HG02885 (cell line): ENCODE measurements around the gene ARHGAP15.

Source experiments
- ATAC-seq: cut with Tn5 transposase; IDR thresholded peaks from one replicate; pipeline ENCODE4 v1.9.1; 2021; ENCODE audit warnings: mild to moderate bottlenecking; ENCODE audit not compliant: unreplicated experiment, poor library complexity

The ARHGAP15 gene

DNA sequence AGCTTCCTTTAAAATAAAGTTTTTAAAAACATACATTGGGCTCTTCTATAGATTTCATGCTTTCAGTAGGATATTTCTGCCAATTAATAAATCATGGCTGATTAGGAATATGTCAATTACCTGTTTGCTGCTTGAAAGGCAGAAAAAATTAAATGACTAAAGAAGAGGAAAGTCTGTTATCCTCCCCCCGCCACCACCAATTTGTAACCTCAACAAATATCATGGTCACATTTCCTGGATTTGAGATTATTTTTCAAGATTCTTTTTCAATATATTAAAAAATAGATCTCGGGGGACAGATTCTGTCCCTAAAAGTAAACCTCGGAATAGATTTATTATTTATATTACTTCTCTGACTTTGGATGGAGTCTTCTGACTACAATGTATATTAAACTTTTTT is 125.9 kb downstream of the ARHGAP15 start:
- ATAC-seq: no peak

DNA sequence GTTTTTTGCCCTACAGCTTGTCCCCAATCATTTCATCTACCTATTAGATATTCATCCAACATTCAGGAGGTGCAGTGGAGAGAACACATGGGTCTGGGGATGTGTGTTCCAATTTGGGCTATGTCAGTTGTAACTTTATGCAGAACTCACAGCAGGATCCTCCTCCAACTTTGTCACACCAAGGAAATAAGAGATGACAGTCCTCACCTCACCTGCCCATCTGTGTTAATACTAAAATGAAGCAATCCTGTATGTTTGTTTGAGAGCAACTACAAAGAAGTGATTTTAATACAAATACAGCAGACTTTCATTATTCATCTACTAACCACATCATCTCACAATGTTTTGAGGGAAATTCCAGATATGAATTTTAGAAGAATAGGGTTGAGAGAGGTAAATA is 126.7 kb downstream of the ARHGAP15 start:
- ATAC-seq: no peak

DNA sequence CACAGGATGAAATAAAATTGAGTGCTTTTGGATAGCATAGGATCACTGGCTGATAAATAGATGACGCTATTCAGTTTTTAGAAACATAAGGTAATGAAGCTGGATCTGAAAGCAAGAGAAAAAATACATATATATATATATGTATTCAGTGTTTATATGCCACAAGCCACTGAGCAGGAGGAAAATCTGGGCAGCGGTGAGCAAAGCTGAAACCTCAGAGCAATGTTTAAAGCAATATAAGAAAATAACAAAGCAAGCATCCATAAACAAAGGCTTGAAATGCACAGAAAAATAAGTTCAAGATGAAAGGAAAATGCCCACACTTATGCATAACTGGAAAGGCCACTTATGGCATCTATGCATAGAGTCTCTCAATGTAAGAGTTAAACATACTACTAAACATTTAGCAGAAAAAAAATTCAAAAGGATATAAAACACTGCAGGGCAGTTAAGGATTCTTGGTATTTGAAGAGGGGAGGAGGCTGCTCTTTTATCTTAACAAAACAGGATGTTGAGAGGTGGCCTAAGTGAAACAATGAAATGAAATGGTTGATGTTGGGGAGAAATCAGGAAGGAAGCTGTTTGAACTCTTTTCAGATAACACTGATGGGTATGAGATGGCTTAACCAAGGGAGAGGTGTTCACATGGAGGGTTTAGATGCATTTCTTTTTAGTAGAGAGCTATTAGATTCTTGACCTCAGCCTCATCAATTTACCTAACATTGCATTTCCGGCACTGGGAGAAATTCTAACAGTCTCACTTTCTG is 129.1 kb downstream of the ARHGAP15 start:
- no peak for ATAC-seq

DNA sequence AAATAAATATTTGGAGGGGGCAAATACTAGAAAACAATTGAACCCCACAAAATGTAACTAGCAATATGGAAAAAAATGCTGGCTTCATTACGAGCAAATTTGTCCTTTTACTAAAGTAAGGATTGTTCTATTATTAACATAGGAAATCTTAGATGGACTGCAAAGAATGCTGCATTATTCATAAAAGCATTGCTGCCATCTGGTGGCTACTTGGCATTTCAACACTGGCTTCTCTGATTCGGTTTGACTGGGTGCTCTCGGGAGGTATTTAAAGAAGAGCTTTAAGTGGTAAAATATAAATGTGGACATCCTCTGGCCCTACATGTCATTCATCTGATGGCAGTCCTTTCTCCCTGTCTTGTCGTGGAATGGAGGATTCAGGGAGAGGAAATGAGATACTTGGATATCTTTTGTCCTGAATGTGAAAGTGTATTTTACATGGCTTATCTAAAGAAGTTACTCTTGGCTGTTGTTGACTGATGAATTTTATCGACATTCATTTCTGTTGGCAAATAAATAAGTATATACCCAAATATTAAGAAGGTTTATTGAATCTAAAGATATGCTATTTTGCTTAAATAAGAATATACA is 130.2 kb downstream of the ARHGAP15 start:
- ATAC-seq: peak; percentile 59

DNA sequence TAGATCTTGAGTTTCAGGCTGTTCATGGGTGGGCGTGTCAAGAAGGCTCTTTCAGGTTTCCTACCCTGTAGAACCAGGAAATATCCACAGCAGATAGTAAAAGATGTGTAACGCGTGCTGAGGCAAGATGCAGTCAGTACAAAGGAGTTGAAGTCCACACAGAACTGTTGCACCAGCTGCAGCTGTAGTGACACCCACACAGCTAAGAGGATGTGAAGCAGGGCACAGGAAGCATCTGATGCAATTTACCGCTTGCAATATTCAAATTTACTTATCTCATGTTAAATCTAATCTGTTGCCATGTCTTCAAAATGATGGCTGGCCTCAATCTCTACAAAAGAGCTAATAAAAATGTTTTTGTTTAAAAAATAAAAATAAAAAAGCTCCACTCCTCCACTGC is 132.8 kb downstream of the ARHGAP15 start:
- peak; percentile 33 for ATAC-seq

DNA sequence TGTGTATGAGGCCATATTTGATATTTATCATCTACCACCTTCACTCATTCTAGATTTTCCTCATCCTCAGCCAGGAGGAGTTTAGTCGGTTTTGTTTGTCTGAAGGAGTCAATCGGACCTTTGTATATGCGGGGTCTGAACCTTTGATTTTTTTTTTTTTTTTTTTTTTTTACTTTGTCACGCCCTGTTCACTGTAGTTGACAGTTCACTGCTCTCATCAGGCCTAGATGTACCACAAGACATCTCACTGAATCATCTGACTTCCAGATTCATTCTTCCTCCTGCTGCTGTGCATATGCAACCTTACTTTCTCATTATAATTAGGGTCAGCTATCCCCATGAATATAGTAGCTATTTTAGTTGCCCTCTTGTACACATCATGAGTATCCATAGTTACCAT is 133.2 kb downstream of the ARHGAP15 start:
- no peak for ATAC-seq

DNA sequence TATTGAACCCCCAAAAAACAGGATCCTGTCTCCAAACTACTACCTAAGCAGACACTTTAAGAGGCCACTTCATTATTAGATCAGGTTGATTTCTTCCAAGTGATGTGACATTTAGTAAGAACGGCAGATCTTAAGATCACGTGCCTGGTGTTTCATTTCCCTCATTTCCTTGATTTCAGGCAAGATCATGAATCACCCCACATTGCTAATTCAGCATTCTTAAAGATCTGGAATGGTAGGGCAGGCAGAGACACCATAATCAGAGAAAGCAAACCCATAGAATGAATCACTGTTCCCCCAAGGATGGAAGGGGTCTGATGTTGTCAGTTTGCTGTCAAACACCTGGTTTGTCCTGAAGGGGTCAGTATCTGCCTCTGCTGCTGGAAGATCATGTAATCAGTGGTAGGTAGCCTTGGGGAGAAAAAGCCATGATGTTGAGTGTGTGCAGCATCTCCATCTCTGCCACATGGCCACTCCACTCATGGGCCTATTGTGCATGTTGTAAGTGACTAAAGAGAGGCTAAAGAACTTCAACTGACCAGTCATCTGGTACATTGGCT is 133.9 kb downstream of the ARHGAP15 start:
- ATAC-seq: no peak

DNA sequence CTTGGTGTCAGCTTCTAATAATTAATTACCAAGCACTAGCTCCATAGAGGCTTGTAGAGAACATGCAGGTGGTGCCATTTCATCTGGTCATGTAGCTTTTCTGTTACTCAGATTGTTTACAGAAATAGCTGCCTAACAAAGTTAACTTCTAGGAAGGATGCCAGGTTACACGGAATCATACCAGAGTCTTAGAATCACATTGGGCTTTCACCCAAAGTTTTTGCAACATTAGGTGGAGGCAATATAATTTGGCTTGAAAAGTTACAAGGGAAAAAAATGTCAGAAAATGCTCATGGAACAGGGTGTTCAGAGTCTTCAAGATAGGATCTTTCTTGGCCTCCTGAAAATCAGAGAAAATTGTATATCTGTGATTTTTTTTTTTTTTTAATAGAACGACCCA is 135.6 kb downstream of the ARHGAP15 start:
- ATAC-seq: no peak

DNA sequence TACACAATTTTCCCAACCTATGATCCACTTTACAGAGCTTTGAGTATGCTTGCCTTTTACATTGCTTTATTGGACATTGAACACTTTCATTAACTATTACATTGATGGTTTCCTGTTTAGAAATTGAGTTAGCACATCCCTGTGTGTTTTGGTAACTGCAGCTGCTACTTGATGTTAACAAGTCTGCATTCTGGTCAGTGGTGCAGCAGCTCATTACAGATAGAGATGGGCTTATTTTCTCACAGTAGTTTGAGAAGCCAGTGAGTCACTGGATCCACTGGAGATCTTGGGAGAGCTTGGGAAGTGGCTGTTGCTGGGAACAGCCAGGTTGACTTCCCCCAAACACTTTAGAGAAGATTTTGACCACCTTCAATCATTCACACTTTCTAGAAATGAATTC is 150.5 kb downstream of the ARHGAP15 start:
- ATAC-seq: no peak

DNA sequence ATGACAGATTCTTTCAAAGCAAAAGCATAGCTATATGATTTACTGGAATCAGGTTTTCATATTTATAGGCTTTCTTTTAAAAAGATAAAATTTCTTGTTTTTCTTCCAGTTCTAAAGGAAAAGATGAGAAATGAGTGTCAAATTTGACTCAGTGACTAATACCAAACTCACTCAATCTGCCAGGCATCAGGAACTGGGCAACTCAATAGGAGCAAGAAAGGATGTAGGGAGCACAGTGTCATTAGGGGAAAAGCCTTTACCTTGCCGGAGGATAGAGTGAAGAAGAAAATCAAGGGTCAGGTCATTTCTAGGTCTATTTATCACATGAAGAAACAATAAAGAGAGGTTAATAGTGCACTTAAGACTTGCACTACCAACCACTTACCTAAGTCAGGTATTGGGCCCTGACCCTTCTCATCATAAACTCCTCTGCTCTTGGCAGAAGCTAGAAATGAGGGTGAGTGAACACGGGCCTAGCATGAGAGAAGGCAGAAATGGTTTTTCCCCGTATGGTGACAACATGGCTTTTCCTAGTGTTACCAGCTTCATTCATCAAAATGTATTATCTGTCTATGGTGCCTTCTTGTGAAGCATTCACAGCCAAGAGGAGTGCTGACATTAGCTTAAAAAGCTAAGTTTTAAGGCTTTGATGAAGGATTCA is 151.0 kb downstream of the ARHGAP15 start:
- no peak for ATAC-seq

DNA sequence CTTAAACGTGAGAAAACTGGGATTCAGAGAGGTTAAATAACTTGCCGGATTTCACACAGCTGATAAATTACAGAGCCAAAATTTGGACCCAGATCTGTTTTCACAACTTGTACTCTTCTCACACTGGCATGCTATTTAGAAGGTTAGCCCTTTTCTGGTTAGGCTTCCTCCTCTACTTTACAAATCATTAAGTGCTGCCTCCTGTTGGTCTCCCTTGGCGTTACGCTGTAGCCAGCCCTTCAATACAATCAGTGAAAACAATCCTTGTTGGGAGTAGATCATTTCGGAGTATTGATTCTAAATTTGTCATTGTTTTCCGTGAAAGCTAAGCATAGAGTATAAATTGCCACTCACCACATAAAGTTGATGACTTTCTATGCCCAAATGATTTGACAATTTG is 153.5 kb downstream of the ARHGAP15 start:
- no peak for ATAC-seq

DNA sequence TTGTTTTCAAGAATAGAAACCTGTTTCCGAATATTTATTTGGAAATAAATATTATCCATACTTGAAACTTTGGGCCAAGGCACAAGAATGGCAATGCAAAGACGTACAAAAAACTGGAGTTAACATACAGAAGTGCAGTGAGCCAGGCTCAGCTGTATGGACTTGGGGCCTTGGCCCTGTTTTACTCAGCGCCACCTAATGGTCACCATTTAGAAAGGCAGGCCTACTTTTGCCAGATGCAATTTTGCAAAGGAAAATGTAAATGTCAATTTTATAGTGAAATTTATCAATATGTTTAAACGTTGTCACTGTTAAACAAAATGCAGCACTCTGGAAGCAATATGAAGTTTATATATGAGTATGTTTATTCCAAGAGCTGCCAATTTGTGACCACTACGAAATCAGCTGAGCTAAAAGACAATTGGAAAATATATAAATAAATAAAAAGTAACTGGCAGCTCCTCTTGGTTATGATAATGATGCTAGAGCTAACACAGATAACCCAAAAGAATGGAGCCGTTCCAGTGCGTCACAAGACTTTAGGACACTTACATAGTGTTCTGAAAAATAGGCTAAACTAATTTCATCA is 155.0 kb downstream of the ARHGAP15 start:
- ATAC-seq: peak; percentile 87

DNA sequence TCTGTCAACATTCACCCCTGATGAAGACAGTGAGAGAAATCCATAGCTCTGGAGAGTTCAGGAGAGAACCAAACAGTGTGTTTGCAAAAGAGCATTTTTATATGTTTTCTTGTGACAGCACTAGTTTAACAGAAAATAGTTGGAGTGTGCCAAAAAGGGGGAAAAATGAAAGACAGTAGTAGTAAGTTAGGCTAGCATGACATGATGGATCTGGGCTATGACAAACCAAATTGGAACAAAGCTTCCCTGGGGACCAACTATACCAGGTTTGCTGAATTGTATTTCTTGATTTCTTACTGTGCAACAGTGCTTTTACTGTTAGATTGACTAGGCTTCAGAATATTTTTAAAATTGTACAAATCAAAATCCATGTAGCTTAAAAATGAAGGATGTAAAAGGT is 159.8 kb downstream of the ARHGAP15 start:
- ATAC-seq: no peak

DNA sequence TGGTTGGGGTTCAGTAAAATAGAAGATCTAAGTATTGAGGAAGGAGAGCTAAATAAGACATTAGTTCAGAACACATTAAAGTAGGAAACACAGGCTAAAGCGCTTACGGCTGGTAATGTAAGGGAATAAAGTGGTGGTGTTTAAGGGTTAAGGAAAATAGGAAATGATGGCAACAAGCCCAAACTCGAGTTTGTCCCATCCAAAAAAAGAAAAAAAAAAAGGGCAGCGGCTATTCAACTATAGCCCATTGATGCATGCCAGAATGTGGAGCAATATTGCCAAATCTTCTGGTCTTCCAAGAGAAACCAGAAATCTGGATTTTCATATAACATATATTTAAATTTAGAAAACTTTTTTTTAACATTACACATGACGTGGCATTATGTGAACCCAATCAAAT is 161.0 kb downstream of the ARHGAP15 start:
- no peak for ATAC-seq

DNA sequence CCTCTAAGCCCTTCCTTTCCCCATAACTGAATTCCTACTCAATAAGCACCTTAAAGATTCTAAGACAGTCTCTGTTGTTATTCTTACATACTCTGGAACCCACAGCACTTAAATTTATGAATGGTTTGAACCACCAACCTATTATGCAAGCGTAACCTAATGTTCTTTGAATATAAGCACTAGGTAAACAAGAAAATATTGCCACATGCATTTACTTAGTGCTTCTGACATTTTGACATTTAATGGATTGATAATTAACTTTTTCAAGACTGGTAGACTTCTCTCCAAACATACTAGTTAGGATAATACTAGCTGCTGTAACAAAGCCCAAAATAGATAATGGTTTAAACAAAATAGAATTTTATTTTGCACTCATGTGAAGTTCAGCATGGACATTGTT is 164.8 kb downstream of the ARHGAP15 start:
- no peak for ATAC-seq

DNA sequence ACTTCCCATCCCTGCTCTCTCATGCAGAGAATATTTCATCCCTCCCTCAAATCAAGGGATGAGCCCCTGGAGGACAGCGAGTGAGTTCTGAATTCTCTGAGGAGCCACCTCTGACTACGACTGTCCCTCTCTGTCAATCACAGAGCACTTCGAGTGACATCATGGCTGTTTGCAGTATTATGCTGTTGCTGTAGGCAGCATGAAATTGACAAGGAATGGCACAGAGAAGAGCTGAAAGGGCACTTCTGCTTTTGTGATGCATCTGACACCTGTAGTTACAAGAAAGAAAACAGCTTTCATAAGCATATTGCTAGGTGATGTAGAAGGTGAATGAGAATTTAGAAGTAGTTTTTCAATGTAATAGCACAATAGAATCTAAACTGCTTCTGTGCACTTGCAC is 166.9 kb downstream of the ARHGAP15 start:
- no peak for ATAC-seq

DNA sequence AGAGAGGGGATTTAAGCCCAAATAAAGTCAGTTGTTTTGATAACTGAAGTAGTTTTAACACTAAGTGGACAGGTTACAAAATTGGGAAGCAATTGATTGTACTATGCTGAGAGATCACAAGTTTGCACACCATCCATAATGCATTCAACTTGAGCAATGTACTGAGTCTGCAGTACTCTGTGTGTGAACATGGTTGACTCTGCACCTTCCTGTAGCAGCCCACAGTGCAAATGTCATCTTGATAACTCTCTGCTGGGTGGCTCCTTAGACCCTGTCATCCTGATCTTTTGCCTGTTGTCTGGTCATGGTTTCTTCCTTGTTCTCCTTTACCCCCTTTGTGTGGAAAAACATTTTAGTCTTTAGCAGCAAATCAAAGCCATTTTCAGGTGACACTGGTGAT is 168.0 kb downstream of the ARHGAP15 start:
- no peak for ATAC-seq

DNA sequence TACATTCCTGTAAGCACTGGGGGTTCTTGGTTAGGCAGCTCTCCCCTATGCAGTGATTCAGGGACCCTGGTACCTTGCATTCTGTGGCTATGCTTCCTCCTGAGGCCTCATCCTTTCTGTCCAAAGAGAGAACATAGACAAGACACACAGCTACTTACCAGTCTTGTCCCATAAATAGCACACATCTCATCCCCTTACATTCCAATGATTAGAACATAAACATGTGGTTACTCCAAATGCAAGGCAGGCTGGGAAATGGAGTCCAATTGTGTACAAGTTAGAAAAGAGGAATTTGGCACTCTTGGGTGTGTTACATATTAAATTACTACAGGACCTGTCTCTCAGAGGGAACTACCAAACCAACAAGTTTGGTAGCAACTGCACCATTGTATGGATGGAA is 171.3 kb downstream of the ARHGAP15 start:
- no peak for ATAC-seq

DNA sequence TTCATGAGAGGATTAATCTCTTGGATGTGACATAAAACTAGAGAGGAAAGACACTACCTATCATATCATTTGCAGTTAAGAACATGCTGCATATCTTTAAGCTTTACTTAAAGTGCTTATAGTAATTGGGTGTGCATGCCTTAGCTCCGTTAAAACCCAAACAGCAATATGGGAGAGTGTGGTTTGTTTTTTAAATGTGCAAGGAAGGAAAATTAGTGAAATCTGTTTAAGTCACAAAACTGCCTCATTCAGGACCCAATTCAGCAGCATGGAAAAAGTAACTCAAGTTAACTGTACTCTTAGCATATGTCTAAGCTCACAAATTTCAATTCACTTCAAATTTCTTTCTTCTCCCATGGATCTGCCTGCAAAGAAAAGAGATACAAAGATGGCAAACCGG is 182.2 kb downstream of the ARHGAP15 start:
- no peak for ATAC-seq

DNA sequence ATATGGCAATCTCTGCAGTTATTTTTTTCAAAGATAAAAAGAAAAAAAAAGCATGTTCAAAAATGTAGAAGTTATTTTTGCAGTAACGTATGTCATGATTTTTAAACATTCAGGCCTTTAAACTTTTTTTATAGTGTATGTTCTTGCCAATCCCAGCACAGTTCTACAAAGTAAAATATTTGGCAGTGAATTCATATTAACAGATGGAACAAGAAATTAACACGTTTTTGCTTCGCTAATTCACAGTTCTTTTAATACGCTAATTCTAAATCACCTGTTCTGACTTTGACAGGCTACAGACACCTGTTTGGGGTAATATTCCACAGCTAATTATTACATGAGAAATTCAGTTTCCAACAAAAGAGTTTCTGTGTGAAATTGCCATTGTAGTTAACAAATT is 183.2 kb downstream of the ARHGAP15 start:
- no peak for ATAC-seq

DNA sequence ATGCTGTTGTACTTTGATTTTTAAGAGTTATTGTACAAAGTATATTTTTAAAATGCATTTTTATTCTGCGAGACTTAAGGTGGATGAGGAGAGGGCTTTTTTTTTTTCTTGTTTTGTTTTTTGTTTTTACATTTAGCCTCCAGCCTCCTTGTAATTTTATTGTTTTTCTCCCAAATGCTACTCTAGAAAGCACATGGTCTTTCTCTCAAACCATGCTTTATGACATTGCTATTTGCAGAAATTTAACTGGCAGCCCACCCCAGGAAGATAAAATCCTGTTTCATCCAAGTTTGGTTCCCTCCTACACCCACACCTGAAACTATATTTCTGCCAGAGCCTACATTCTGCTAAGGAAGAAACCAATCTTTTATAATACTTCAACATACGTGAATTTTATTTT is 184.6 kb downstream of the ARHGAP15 start:
- no peak for ATAC-seq
